Measurements from ENCODE around the gene EMILIN2.

- no peak for TF ChIP-seq GABPA (IDR thresholded peaks at IDR 0.05 in 1 of 2, conservative IDR thresholded peaks at IDR 0.05 in 1 of 2)
- no peak for TF ChIP-seq CTCF (IDR thresholded peaks at IDR 0.05; ENCODE audit: low read depth, low read length, missing input control)
- TF ChIP-seq YY1 (IDR thresholded peaks at IDR 0.05), result no peak
- no peak for TF ChIP-seq ATF3 (IDR thresholded peaks at IDR 0.05)
- no peak for TF ChIP-seq SP1 (IDR thresholded peaks at IDR 0.05)
- TF ChIP-seq REST (IDR thresholded peaks at IDR 0.05), result no peak
- no peak for TF ChIP-seq MAX (IDR thresholded peaks at IDR 0.05)
Observed at GRCh38 chr18:2869207-2869606, 22.4 kb downstream of the EMILIN2 start.
